ENCODE results near the gene CENPH.
"Not testable (repeated sequence)": the region's sequence is repeated elsewhere in the genome, so short reads cannot be mapped to it uniquely, and the experiment has no call there.

CENPH gene

GRCh38 chr5:69255940-69256339 is 66.6 kb downstream of the CENPH start:
- not testable (repeated sequence) for DNase-seq

GRCh38 chr5:69257577-69257976 is 68.2 kb downstream of the CENPH start:
- no peak for DNase-seq
